GM12875 (cell line): ENCODE data around the gene UPF1.

Experiments
- H3K4me3 ChIP-seq: one replicate; pipeline ENCODE4 v1.5.1; 2011; ENCODE audit warnings: low read depth, low read length, control low read depth
- TF ChIP-seq, protein P1 (sequence below): IDR thresholded peaks from 2 replicates; pipeline ENCODE4 v1.5.1; 2011; ENCODE audit warnings: low read depth, mild to moderate bottlenecking, control low read depth, inconsistent platforms, low read length, moderate library complexity, borderline replicate concordance; ENCODE audit not compliant: insufficient read depth

Gene UPF1

DNA sequence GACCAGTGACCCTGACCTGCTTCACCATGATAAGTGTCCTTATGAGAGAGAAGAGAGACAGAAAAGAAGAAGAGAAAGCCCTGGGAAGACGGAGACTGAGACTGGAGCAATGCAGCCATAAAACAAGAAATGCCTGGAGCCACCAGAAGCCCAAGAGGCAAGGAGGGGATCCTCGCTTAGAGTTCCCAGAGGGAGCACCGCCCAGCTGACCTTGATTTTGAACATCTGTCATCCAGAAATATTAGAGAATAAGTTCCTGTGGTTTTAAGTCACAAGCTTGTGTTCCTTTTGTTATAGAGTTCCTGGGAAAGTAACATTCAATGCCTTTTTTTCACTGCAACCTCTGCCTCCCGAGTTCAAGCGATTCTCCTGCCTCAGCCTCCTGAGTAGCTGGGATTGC lies 44.0 kb downstream of the UPF1 start:
- TF ChIP-seq, protein P1, sequence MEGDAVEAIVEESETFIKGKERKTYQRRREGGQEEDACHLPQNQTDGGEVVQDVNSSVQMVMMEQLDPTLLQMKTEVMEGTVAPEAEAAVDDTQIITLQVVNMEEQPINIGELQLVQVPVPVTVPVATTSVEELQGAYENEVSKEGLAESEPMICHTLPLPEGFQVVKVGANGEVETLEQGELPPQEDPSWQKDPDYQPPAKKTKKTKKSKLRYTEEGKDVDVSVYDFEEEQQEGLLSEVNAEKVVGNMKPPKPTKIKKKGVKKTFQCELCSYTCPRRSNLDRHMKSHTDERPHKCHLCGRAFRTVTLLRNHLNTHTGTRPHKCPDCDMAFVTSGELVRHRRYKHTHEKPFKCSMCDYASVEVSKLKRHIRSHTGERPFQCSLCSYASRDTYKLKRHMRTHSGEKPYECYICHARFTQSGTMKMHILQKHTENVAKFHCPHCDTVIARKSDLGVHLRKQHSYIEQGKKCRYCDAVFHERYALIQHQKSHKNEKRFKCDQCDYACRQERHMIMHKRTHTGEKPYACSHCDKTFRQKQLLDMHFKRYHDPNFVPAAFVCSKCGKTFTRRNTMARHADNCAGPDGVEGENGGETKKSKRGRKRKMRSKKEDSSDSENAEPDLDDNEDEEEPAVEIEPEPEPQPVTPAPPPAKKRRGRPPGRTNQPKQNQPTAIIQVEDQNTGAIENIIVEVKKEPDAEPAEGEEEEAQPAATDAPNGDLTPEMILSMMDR = no peak
- H3K4me3 ChIP-seq = no peak overlapping the region

DNA sequence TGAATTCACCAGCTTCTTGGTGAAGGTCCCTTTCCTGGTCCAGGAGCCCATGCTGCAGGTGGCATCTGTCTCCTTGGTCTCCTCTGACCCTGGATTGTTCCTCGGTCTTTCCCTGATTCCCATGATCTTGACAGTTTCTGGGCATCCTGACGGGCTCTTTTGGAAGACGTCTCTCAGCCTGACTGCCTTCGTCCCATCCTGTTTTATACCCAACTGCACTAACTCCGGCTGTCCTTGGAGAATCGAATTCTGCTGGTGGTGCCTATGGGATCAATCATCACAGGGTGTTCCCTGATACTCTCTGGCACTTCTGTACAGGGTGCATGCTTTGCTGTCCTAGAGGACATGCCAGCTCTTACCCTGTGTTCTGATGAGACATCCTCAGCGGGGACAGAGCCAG lies 45.1 kb downstream of the UPF1 start:
- H3K4me3 ChIP-seq = no peak overlapping the region
- TF ChIP-seq, protein P1 = no peak

DNA sequence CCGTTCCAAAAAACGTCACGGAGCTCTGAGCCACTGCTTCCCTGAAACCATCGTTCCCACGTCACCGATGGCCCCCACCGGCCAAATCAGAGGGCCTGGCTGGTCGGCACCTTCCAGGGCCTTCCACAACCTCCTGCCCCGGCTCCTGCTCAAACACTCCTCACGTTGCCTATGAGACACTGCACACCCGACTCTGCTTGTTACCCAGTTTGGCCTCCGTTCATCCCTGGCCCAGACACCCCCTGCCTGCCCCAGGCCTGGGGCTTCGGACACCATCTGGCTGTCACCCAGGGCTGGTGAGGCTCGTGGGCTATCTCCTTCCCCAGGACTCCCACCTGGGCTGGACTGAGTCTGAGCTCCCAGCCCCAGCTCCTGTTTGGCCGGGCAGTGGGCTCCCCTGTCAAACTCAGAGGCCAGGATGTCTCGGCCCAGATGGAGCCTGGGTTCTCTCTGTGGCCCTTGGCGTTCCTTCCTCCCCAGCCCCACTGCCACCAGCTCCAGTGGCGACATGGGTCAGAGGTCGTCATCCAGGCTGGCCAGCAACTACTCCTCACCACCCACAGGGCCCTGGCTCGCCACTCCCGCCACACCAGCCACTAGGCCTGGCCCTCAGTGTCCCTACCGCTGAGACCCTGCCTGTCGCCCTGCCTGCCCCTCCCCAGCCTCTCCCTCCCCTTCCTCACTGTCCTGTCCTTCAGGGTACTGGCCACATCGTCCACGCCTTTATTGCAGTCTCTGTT lies 46.5 kb downstream of the UPF1 start:
- H3K4me3 ChIP-seq = no peak overlapping the region
- TF ChIP-seq, protein P1 = no peak

DNA sequence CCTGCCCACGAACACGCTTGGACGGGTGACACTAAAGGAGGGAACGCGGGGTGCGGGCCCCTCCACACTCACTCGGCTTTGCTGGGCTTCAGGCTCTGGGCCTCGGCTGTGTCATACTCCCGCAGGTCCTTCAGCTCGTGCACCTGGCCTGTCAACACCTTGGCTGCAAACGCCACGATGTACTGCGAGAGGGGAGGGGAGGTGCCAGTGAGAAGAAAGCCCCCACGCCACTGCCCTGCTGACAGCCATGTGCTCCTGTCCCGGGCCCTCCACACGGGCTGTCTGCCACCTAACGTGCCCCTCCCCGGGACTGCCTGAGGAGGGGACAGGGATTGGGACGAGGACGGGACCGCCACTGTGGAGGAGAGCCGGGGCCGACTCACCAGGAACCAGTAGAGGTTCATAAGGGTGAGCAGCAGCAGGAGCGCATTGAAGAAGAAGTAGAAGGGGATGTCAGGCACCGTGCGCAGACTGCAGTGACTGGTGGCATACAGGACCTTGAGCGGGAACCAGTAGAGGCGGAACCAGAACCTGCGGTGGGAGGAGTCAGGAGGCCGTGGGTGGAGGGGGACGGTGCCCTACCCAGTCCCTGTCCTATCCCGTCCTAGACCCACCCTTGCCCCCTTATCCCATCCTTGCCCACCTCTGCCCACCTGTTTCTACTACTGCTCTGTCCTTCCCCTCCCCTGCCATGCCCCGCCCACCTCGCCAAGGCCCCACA lies 47.3 kb downstream of the UPF1 start:
- TF ChIP-seq, protein P1 = no peak
- H3K4me3 ChIP-seq = no peak overlapping the region

DNA sequence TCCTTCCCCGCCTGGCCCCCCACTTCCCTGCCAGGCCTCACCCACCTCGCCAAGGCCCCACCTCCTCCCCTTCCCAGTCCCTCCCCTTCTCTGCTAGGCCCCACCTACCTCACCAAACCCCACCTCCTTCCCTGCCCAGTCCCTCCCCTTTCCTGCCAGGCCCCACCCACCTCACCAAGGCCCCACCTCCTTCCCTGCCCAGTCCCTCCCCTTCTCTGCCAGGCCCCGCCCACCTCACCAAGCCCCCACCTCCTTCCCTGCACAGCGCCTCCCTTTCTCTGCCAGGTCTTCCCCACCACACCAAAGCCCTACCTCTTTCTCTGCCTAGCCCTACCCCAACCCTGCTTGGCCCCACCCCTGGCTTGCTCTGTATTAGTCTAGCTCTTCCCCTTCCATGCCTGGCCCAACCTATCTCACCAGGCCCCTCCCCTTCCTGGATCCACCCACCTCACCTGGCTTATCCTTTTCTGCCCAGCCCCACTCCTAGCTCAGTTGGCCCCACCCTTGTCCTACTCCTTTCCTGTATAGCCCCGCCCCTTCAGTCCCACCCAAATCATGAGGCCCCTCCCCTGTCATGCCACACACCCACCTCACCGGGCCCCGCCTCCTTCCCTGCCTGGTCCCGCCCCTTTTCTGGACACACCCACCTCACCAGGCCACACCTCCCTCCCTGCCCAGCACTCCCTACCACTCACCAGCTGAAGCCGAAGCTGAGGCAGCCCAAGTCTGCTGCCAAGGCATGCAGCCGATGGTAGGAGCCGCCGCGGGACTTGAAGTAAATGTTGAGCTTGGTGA lies 48.0 kb downstream of the UPF1 start:
- TF ChIP-seq, protein P1 = no peak
- H3K4me3 ChIP-seq = no peak overlapping the region

DNA sequence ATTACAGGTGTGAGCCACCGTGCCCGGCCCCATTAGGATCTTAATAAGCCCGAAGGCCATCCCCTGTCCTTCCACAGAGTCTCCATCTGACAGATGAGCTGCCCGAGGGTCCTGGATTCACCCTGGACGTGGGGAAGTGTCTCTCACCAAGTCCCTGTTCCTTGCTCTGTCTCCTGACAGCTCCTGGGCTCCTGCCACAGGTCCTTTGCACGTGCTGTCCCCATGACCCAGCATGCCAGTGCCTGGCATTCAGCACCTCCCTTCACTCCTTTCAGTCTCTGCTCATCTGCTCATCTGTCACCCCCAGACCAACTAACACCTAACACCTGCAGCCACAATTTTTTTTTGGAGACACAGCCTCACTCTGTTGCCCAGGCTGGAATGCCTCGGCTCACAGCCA lies 49.7 kb downstream of the UPF1 start:
- H3K4me3 ChIP-seq = no peak overlapping the region
- TF ChIP-seq, protein P1 = no peak
